ENCODE results near the gene ZNF300. TPM values are rescaled to one million over a fixed set of nuclear protein-coding genes. Genes with fewer than 3 reads are reported as not detected.

ZNF300 gene
- total and polyA plus RNA-seq, 10 of the 15 experiments (the other 5 are each of a cell fraction or from before 2014, with no cell fraction given), result 0.03 to 1.5 (median 0.16) TPM; not detected in 1

- TF ChIP-seq CUX1 (IDR thresholded peaks at IDR 0.05; ENCODE audit: insufficient replicate concordance, low read depth, low read length) (no peak), TCF12 (IDR thresholded peaks at IDR 0.05; ENCODE audit: low read depth, low read length) (no peak), HDAC6 (IDR thresholded peaks at IDR 0.05; ENCODE audit: unreplicated experiment) (no peak), ZNF384 (IDR thresholded peaks at IDR 0.05; ENCODE audit: borderline replicate concordance, low read depth, low read length) (no peak), SIX5 (IDR thresholded peaks at IDR 0.05; ENCODE audit: low read depth, low read length, severe bottlenecking) (no peak)
These were observed 3.3 kb downstream of the ZNF300 start (continued) for GRCh38 chr5:150901446-150901845.
